GM18858 (cell line): ENCODE results near the gene PAX1.

Source experiments
- ATAC-seq: cut with Tn5 transposase; IDR thresholded peaks from one replicate; pipeline ENCODE4 v1.9.1; 2021; ENCODE audit not compliant: unreplicated experiment

PAX1 gene

DNA sequence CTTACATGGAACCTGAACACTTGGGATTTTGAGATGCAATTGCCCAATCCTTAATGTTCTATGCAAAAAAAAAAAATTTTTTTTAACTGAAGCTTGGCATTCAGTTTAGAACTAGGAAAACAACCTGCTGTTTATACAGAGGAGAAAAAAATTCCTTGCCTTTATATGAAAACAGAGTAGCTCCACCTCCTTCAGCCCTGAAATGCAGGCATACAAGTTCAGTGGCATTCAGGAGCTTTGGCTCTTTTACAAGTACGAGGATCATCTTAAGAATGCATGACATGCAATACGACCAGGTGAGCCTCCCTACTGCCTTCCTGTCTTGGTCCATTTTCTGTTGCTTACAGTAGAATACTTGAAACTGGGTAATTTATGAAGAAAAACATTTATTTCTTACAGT is 20.4 kb downstream of the PAX1 start:
- no peak for ATAC-seq

DNA sequence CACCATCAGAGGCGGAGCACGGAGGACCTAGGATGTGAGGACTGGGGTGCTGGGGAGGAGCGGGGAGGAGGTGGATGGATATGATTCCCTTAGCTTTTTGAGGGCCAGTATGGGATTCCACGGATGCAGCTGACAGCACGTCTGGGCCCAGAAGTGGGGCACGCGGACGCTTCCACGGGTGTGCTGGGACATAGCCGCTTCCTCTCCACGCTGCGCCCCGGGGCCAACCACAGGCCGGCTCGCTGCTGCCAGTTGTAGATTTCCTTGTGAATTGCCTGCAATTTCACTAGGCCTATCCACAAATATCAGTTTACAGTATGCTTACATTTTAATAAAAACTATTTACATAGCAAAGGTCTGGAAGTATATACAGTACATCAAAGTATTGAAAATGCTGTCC is 23.9 kb downstream of the PAX1 start:
- ATAC-seq = no peak

DNA sequence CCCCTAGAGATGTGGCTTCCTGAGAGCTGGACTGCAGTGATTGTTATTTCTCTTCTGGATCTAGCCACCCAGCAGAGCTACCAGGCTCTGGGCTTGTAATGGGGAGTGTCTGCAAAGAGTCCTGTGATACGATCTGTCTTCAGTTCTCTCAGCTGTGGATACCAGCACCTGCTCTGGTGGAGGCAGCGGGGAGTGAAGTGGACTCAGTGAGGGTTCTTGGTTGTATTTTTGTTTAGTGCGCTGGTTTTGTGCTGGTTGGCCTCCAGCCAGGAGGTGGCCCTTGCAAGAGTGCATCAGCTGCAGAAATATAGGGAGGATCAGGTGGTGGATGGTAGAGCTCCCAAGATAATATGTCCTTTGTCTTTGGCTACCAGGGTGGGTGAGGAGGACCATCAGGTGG is 33.7 kb downstream of the PAX1 start:
- ATAC-seq = no peak

DNA sequence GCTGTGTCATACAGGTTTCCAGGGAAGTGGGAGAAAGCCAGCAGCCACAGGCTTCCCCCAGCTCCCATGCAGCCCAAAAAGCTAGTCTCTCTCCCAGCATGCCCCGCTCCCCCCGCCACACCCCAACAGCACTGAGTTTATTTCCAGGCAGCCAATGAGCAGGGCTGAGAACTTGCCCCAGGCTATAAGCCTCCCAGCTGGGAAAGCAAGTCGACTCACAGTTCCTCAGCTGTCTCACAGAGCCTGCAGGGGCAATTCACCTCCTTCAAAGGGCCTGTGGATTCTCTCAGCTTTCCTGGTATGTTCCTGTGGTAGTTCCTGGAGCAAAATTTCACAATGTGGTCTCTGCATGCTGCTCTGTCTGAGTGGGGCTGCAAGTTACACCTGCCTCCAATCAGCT is 34.2 kb downstream of the PAX1 start:
- no peak for ATAC-seq

DNA sequence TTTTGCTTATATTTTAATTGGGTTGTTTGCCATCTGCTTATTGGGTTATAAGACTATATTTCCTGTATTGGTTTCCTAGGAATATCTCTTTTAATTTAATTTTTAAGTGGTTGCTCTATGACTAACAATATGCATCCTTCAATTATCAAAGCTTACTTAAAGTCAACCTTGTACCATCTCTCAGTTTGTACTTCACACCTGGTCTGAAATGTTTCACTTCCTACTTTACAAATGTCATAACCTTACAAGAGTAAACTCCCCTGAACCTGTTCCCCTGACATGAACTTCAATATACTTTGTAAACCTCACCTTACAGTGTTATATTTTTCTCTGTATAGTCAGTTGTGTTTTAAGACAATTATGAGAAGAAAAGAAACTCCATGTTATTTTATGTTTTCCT is 35.8 kb downstream of the PAX1 start:
- no peak for ATAC-seq

DNA sequence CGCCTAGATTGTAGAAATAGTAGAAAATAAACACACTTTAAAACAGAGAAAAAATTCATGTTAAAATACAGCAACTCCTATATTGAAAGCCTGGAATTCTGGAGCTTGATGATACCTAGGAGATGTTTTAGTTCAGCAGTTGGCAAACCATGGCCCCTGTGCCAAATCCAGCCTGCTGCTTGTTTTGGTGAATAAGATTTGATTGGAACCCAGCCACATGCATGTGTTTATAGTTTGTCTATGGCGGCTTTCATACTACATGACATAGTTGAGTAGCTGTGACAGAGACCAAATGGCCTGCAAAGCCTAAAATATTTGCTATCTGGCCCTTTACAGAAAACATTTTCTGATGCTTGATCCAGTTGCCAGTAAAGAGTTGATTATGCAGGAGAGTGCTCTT is 57.2 kb downstream of the PAX1 start:
- no peak for ATAC-seq

DNA sequence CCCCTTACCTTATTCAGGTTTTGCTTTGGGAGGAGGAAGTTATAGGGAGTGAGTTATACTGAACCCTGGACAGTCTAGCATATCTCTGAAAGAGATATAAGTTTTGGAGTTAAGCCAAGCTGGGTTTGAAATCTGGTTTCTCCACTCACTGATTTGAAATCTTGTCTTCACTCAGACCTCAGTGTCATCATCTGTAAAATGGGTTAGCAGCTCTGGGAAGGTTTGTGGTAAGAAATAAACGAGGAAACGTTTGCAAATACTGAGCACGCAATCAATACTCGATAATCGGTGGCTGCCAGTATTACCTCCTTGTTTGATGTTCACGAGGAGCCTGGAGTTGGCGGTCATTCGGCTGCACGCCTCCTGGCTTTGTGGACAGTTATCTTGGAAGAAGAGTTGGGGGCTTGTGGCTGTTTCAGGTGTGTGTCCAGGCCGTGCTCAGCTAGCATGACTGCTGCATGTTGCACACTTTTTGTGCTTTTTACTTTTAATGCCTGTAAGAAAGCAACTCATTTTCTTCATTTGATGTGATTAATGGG is 61.8 kb downstream of the PAX1 start:
- ATAC-seq = no peak

DNA sequence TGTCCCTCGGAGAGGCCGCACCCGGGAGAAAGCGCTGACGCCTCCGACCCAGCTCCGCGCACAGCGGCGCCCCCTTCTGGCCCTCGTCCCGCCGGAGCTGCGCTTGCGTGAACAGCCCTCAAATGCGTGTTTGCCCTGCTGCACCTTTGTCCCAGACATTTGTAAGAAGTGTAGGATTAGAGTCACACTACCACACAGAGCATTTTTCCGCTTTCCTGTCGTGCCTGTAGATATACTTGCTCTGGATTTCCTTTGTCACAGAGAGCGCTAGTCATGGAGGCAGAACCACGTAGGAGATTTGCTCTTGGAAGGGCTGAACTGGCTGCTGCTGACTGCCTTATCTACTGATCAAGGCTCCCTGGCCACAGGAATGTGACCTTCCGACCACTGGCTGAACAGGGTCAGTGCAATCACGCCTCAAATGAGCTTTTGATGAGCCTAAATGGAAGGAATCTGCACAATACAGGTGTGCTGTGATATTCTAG is 62.3 kb downstream of the PAX1 start:
- no peak for ATAC-seq
